Keratinocyte (primary cell): ENCODE data around the gene HEXD. TPM values are rescaled to one million over a fixed set of nuclear protein-coding genes. Genes with fewer than 3 reads are reported as not detected.

Experiments used
- DNase-seq: peaks from one replicate; pipeline ENCODE4 v3.0.0-alpha.2; 2011; ENCODE audit warnings: low read depth, missing footprints, low spot score
- FAIRE-seq: peaks from 2 replicates; lab custom pipeline; 2011; peaks lifted over from hg19 to GRCh38; lab: Jason Lieb, UNC
- H2AFZ ChIP-seq: 2 replicates; pipeline ENCODE4 v1.6.0; 2012; ENCODE audit warnings: low read length, control low read depth, inconsistent platforms; ENCODE audit not compliant: control insufficient read depth
- H3K27ac ChIP-seq: 2 replicates; pipeline ENCODE4 v1.5.1; 2011; ENCODE audit warnings: low read length; ENCODE audit not compliant: control insufficient read depth, insufficient read depth
- H3K27me3 ChIP-seq: 3 replicates; pipeline ENCODE4 v1.6.0; 2011; ENCODE audit warnings: low read length; ENCODE audit not compliant: control insufficient read depth, insufficient read depth; ENCODE audit errors: extremely low read depth
- H3K36me3 ChIP-seq, 2 experiments: 2 replicates in 1 of 2; 3 replicates in 1 of 2; pipeline ENCODE4 v1.5.1; 2011; ENCODE audit warnings: low read length in 2 of 2, mild to moderate bottlenecking in 1 of 2; ENCODE audit not compliant: control insufficient read depth in 2 of 2, insufficient read depth in 2 of 2; ENCODE audit errors: extremely low read depth in 1 of 2
- H3K4me1 ChIP-seq: 3 replicates; pipeline ENCODE4 v1.5.1; 2011; ENCODE audit warnings: low read length; ENCODE audit not compliant: control insufficient read depth, insufficient read depth; ENCODE audit errors: extremely low read depth
- H3K4me2 ChIP-seq: 3 replicates; pipeline ENCODE4 v1.6.0; 2011; ENCODE audit warnings: low read depth, low read length; ENCODE audit not compliant: control insufficient read depth, insufficient read depth; ENCODE audit errors: extremely low read depth
- H3K4me3 ChIP-seq, 3 experiments: fragments of 200-600 bp in 1 of 3; sonication (generic) in 1 of 3; 2 replicates in 2 of 3; 3 replicates in 1 of 3; pipeline ENCODE4 v1.5.1; 2011 to 2016; ENCODE audit warnings: low read length in 3 of 3, mild to moderate bottlenecking in 3 of 3, control low read depth in 2 of 3, inconsistent platforms in 1 of 3, low read depth in 1 of 3, mixed read lengths in 1 of 3, mixed run types in 1 of 3, moderate library complexity in 1 of 3; ENCODE audit not compliant: control insufficient read depth in 2 of 3, insufficient read depth in 2 of 3; ENCODE audit errors: extremely low read depth in 1 of 3
- H3K79me2 ChIP-seq: 2 replicates; pipeline ENCODE4 v1.6.0; 2012; ENCODE audit warnings: low read length; ENCODE audit not compliant: control insufficient read depth, insufficient read depth
- H3K9ac ChIP-seq: 3 replicates; pipeline ENCODE4 v1.6.0; 2011; ENCODE audit warnings: low read length; ENCODE audit not compliant: control insufficient read depth, insufficient read depth; ENCODE audit errors: extremely low read depth
- H3K9me1 ChIP-seq: 3 replicates; pipeline ENCODE4 v1.6.0; 2011; ENCODE audit warnings: low read length; ENCODE audit not compliant: control insufficient read depth, insufficient read depth; ENCODE audit errors: extremely low read depth
- H3K9me3 ChIP-seq: 2 replicates; pipeline ENCODE4 v1.5.1; 2012; ENCODE audit warnings: low read depth, low read length; ENCODE audit not compliant: control insufficient read depth
- H4K20me1 ChIP-seq: 3 replicates; pipeline ENCODE4 v1.6.0; 2011; ENCODE audit warnings: low read length; ENCODE audit not compliant: control insufficient read depth, insufficient read depth; ENCODE audit errors: extremely low read depth
- CTCF ChIP-seq, 3 experiments: IDR thresholded peaks in 1 of 3; conservative IDR thresholded peaks in 1 of 3; optimal IDR thresholded peaks in 1 of 3; 2 replicates in 2 of 3; 3 replicates in 1 of 3; pipeline versions ENCODE3 to v1.5.1; 2011; ENCODE audit warnings: low read length in 3 of 3, mild to moderate bottlenecking in 3 of 3, moderate library complexity in 2 of 3, control low read depth in 1 of 3, inconsistent platforms in 1 of 3; ENCODE audit not compliant: insufficient read depth in 2 of 3; ENCODE audit errors: extremely low read depth in 1 of 3
- EZH2 ChIP-seq: IDR thresholded peaks from one replicate; pipeline ENCODE4 v1.6.1; 2012; ENCODE audit warnings: inconsistent platforms, mild to moderate bottlenecking, low read length, moderate library complexity
- dilution Hi-C: fragments of 300-500 bp; cut with MboI; formaldehyde crosslinking; loops from one replicate; pipeline ENCODE4 v1.7.0; 2020; ENCODE audit warnings: low sequenced_read_pairs; ENCODE audit not compliant: extremely low pct_ligation_motif_present
- polyA plus RNA-seq, 5 experiments: library from polyadenylated mRNA; depleted of rRNA in 3 of 5; stranded (reverse) in 3 of 5; stranded (forward) in 1 of 5; unstranded in 1 of 5; fragments of >200 nt; gene quantifications; 1 replicate in 1 of 5; 2 replicates in 3 of 5; 3 replicates in 1 of 5; pipeline versions ENCODE4 v1.2.1 to v1.2.3, GENCODE V29; 2011 to 2012; ENCODE audit warnings: missing spikeins in 2 of 5, low read depth in 1 of 5, low replicate concordance in 1 of 5

HEXD gene
- polyA plus RNA-seq, 1 donor (not counting 4 experiments of a cell fraction or from before 2014, with no cell fraction given) = 5.6 TPM

DNA sequence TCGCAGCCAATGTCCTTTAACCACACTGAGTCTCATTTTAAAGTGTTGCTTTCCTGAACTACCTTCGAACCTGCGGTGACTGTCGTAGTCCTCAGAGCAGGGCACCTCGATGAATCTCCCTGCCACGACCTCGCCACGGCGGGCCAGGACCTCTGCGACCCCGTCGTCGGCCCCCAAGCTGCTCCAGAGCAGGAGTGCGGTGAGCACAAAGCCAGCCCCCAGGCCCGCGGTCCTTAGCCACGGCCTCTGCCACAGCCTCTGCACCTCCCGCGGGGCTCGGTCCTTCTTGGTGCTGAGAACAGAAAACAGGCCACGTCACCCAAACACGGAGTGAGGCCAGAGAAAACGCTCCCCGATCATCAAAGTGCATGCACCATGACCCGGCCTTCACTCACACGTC, 2.8 kb upstream of the HEXD start:
- H3K79me2 ChIP-seq = peaks cover 4% of the 10 kb centered on the region
- no peak overlapping the region for H2AFZ ChIP-seq
- H3K9ac ChIP-seq = no peak overlapping the region
- no peaks in the 10 kb centered on the region for H3K9me3 ChIP-seq
- no peak overlapping the region for H3K27ac ChIP-seq
- peaks cover 0 to 3% of the 10 kb centered on the region in 2 experiments for H3K36me3 ChIP-seq
- FAIRE-seq = no peak
- no peaks in the 10 kb centered on the region for H3K9me1 ChIP-seq
- H3K4me2 ChIP-seq = no peak overlapping the region
- dilution Hi-C loops = no loop called here
- peaks cover 16% of the 10 kb centered on the region for H3K4me1 ChIP-seq
- peaks cover 9% of the 10 kb centered on the region for H4K20me1 ChIP-seq
- TF ChIP-seq EZH2 (no peak), CTCF (optimal IDR thresholded peaks at IDR 0.05 in 1 of 3, IDR thresholded peaks at IDR 0.05 in 1 of 3, conservative IDR thresholded peaks at IDR 0.05 in 1 of 3; ENCODE audit: extremely low read depth in 1 of 3, insufficient read depth in 2 of 3, low read length in 3 of 3) (no peak)
- H3K4me3 ChIP-seq = no peak overlapping the region
- DNase-seq = no peak
- H3K27me3 ChIP-seq = no peaks in the 10 kb centered on the region

GRCh38 chr17:82415786-82416185, 2.4 kb upstream of the HEXD start:
- Histone ChIP-seq H3K4me3 (no peak overlapping the region), H3K27me3 (no peaks in the 10 kb centered on the region), H3K4me1 (peaks cover 16% of the 10 kb centered on the region), H3K79me2 (peaks cover 4% of the 10 kb centered on the region), H3K9ac (no peak overlapping the region), H2AFZ (no peak overlapping the region), H3K9me1 (no peaks in the 10 kb centered on the region), H4K20me1 (peaks cover 9% of the 10 kb centered on the region), H3K36me3 (peaks cover 0 to 3% of the 10 kb centered on the region in 2 experiments), H3K4me2 (no peak overlapping the region), H3K9me3 (no peaks in the 10 kb centered on the region), H3K27ac (no peak overlapping the region)
- FAIRE-seq (no peak), DNase-seq (no peak)
- dilution Hi-C loops = no loop called here
- TF ChIP-seq EZH2 (no peak), CTCF (optimal IDR thresholded peaks at IDR 0.05 in 1 of 3, IDR thresholded peaks at IDR 0.05 in 1 of 3, conservative IDR thresholded peaks at IDR 0.05 in 1 of 3; ENCODE audit: extremely low read depth in 1 of 3, insufficient read depth in 2 of 3, low read length in 3 of 3) (no peak)
